ENCODE data around the gene MTCL1.

MTCL1 gene

DNA sequence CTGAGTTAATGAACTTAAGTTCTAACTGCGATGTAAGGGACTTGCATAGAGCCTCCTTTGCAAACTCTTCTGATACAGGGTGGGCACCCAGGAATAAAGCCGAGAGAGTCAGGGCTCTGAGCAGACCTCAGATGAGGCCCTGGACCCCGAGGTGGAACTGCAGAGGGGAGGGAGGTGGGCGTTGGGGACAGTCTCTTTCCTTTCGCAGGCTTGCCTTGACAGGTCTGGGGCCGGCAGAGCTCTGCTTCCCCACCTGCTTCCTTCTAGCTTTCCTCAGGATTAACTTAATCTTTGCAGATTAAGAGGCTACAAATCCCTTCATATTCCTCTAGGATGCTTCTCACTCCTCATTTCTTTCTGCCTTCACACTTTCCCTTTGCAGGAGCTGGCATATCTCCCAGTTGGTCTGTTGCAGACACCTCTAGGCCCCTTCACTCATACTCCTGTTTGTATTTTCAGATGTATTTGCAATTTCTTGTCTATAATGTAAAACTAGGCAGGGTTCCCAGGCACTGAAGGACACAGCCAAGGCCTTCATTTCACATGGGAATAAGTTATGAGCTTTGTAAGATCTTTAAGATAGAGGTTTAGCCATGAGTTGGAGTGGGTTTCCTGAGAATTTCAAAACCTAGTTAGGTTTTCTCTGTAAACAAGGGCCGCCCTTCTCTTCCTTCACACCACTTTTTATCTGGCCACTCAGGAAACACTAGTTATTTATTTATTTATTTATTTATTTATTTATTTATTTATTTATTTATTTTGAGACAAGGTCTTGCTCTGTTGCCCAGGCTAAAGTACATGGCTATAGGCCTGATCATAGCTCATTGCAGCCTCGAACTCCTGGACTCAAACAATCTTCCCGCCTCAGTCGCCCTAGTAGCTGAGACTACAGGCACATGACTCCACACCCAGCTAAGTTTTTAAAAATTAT is 70.9 kb downstream of the MTCL1 start:
- no peak for DNase-seq

DNA sequence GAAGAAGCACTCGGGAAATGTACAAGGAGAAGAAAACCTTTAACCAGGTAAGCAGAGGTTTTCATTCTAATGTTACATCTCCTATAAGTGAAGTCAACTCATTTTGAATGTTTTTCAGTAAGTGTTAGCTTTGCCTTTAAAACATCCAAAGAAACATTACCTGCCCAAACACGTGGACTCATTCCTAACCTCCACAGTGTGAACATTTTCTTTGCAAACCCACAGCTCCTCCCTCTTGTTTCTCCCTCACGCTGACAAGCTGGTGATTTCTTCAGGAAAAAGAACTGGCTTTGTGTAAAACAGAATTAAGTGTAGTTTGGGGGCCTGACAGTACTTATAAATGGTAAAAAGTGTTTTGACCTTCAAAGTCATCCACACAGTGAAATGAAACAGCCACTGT is 72.5 kb downstream of the MTCL1 start:
- no peak for DNase-seq

DNA sequence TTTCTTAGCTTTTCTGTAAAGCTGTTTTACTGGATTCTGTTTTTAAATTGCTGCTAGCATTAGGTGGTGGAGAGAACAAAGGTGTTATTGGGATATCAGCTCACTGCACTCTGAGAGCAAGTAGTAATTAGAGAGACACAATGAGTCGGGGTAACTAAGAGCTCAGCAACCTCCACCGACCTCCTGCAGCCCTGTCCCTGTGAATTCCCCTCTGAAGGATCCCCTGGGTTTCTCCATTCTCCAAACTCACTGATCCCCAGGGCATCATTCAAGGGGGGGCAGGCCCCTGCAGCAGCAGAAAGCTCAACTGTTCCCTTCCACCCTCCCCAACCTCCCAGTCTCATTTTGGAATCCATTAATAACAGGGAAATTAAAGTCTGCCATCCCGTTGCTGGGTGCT is 73.0 kb downstream of the MTCL1 start:
- DNase-seq: no peak

DNA sequence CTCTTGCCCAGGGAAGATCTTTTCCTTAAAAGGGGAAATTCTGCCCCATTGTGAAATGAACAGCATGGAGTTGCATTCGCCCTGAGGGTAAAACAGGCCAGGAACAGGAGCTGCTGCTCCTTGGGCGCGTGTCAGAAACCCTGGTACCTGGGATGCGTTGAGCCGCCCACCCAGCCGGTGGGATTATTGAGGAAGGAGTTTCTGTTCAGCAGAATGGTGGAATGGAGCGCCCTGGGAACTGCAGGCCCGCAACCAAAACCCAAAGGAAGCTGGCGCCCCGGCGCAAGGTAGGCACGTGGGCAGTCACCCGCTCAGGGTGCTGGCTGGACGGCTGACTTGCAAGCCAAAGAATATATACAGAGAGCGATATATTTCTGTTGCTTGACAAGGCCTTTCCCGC is 73.5 kb downstream of the MTCL1 start:
- DNase-seq: no peak

DNA sequence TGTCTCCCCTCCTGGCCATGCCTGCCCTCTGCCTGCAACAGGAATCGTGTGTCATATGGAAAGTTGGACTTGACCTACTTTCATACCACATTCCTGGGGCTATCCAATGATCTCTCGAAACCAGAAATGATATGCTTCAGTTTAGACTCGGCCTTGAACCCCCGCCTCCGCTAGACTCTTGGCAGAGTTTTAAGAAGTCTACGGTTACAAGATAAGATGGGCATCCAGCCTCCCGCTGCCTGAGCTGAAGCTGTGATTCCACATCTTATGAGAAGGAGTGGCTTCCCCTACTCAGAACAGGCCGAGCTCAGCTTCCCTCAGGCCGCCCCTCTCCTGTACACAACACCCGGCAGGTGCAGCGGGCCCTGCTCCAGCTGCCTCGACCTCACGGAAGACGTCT is 73.9 kb downstream of the MTCL1 start:
- DNase-seq: no peak

DNA sequence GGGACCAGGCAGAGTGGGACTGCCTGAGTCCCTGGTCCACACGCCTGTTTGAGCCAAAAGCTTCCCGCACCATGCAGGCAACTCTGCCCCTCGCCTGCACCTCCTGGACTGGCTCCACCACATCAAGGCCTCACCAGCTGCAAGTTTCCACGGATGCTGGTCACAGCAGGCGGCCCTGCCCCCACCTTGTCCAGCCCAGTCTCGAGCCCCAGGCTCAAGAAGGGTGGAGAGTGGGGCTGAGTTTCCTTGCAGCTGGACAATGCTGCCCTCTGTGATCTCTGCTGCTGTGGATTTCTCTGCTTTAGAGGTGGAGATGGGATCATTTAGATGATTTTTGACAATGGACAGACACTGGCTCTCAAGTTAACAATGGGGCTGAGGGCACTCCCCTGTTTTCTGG is 74.9 kb downstream of the MTCL1 start:
- DNase-seq: no peak

DNA sequence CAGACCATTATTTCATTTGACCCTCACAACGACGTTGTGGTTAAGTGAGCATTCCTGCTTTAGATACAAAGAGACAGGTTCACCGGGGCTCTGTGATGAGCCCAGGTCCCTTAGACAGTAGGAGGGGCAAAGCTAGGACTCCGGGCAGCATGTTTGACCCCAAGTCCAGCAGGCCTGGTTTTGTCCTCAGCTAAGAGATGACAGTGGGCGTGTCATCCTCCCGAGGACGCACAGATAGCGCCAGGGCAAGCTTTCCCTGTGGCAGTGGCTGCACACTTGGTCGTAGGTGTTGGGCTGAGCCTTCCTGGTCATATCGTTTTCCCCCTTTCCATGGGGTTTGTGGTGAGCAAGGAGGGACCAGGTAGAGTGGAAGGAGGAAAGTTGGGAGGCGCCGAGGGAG is 76.3 kb downstream of the MTCL1 start:
- DNase-seq: no peak

DNA sequence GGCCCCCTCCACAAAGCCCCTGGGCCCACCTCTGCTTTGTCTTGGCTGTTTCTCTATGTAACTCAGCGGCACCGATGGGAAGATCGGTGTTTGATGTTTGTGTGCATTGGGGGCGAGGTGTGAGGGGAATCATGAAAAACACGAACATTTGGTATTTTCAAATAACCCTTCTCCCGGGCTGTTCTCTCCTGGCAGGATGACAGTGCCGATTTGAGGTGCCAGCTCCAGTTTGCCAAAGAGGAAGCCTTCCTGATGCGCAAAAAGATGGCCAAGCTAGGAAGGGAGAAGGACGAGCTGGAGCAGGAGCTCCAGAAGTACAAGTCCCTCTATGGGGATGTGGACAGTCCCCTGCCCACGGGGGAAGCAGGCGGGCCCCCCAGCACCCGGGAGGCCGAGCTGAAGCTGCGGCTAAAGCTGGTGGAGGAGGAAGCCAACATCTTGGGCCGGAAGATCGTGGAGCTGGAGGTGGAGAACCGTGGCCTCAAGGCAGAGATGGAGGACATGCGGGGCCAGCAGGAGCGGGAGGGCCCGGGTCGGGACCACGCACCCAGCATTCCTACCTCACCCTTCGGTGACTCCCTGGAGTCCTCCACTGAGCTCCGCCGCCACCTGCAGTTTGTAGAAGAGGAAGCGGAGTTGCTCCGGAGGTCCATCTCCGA is 78.1 kb downstream of the MTCL1 start:
- DNase-seq: no peak

DNA sequence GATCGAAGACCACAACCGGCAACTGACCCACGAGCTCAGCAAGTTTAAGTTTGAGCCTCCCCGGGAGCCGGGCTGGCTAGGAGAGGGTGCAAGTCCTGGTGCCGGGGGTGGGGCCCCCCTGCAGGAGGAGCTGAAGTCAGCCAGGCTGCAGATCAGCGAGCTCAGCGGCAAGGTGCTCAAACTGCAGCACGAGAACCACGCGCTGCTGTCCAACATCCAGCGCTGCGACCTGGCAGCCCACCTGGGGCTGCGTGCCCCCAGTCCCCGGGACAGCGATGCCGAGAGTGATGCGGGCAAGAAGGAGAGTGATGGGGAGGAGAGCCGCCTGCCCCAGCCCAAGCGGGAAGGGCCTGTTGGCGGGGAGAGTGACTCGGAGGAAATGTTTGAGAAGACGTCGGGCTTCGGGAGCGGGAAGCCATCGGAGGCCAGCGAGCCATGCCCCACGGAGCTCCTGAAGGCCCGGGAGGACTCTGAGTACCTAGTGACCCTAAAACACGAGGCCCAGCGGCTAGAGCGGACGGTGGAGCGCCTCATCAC is 78.7 kb downstream of the MTCL1 start:
- no peak for DNase-seq

DNA sequence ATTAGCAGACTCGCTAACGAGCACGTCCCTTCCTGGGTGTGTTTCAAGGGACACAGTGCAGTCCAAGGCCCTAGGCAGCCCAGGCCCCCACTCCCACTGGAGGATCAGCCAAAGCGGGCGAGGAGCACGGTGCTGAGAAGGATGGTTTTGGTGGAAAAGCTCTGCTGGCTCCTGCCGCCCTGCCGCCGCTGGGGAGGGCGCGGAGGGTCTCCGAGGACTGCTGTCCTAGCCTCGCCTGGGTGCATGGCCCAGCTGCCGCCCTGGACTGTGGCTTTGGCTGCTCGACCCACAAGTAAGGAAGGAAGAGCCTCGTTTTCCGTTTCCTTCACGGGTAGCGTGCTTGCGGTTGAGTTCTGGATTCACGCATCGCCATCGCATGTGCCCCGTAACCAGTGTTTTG is 79.9 kb downstream of the MTCL1 start:
- no peak for DNase-seq

DNA sequence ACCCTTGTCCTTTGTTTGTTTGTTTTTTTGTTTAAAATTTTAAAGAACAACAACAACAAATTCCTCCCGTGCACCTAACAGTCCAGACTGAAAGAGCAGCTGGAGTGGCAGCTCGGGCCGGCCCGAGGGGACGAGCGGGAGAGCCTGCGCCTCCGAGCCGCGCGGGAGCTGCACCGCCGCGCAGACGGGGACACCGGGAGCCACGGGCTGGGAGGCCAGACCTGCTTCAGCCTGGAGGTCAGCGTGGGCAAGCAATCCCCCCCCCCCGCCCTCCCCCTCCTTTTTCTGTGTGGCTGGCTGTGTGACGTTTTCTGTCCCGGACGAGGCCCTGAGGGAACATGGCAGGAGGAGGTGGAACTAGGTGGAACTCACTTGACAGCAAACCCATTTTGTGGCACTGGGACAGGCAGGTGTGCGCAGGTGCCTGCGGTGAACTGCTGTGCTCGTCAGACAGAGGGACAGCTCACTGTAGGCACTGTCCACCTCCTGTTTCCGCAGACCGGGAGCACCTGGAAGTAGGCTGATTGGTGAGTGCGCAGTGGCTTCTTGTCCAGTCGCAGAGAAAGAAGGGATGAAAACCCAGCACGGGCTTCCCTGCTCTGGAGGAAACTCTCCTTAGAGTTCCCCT is 80.6 kb downstream of the MTCL1 start:
- no peak for DNase-seq

DNA sequence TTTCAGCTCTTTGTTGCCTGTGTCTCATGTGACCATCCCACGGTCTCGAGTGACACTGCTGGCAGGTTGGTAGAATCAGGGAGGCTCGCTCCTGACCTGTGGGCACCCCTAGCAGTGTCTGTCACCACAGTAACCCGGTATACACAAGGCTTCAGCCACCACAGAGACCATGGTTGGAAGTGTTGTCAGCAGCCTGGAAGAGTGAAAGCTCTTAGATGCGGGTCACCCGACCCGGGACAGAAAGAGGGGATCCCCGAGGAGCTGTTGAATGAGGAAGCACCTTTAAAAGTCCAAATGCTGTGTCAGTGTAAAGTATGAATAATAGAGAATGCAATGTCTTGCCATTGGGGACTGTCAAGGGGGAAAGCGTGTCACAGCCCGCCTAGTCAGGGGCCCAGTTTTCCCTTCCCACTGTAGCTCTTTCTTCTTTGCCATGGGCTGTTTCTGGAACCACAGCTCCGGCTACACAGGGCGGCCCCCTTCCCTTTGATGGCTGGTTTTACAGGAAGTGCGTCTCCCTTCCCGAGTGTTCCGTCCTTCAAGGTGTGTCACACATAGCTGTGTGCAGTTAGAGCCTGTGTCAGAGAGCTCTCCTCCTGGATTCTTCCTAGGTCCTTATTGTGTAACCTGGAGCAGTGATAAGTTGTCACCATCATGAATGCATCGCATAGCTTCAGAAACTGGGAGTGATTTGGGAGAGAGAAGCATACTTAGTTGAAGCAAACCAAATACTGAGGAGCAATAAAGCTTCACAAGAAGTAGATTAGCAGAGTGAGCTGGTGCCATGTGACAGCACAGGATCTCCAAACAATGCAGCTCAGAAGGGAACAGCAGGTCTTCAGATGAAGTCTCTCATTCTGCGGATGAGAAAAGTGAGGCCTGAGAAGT is 81.4 kb downstream of the MTCL1 start:
- no peak for DNase-seq

DNA sequence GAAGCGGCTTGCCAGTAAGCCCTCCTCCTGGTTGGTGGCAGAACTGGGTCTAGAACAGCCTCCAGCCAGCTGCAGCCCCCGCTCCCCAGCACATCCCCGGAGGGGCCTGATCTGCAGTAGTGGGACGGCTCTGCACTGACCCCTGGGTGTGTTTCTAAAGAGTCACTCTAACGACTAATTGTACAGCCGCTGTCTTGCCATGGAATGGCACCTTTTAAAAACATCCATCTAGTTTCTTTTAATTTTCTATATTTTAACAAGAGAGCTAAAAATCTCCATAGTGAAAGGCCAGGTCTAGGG is 82.0 kb downstream of the MTCL1 start:
- DNase-seq: no peak

DNA sequence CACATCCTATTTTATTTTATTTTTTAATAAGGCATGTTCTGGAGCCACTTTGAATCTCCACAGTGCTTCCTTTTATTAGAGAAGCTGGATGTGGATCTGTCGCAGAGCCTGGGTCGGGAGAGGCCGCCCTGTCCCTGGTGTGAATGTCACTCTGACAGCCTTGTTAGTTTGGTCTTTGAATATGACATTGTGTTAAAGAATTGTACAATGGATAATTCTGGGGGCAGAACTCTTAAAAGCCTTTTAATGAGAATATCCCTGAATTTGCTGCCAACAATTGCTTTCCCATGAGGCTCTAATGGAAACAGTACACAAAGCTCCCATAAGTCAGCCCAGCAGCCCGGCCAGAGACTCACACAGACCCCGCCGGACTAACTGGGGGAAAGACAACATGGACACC is 82.4 kb downstream of the MTCL1 start:
- no peak for DNase-seq

DNA sequence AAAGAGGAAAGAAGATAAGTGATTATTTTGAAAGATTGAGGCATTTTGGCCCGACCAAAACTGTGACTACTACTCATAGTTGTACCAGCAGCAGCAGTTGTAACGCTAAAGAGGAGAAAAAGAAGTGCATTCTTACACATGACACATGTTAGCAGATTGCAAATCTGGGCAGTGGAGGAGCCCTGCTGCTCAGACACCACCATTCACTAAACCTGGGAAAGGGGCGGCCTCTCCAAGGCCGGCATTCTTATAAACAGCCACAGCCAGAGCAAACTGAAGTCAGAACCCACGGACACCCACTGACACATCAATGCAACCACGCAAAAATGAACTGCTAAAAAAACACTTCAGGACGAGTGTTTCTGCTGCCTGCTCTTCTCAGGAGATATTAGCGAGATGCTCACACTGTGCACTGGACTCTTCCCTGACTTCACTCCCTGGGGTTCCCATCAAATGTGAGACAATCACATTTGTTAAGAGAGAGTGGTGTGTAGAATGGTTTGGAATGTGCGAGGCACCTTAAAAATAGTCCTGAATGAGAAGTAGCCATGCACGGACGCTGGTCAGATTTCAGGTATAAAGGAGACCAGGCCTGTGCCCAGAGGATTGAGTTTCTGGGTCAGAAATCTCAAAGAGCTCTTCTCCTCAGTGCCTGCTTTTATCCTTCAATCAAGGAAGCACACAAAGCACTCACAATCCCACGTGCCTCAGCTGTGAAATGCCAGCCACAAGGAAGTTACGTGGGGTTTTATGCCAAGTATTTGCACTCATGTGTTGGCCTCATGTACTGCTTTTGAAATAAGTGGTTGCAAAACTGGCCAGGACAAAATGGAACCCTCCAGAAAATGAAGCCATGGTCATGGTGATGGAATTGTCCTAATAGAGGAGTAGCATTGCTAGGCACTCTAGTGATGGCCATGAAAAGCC is 83.4 kb downstream of the MTCL1 start:
- DNase-seq: no peak

DNA sequence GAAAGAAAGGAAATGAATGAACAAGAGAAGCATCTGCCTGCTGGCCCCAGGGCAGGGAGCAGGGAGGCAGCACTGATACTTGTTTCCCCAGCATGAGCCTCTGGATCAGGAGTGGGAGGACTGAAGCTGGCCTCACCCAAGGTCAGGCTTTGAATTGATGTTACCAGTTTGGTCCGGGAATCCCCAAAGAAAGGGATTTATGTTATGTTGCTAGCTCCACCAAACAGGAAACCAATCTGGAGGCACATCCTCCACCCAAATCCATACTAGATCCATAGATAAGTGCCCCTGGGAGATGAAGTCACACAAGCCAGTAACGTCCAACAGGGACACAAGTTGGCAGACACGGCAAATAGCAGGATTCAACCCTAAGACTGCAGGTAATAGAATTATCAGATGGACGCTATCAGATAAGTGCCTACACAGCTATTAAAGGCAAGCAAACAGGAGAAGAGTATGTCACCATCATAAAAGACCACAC is 85.9 kb downstream of the MTCL1 start:
- DNase-seq: no peak

DNA sequence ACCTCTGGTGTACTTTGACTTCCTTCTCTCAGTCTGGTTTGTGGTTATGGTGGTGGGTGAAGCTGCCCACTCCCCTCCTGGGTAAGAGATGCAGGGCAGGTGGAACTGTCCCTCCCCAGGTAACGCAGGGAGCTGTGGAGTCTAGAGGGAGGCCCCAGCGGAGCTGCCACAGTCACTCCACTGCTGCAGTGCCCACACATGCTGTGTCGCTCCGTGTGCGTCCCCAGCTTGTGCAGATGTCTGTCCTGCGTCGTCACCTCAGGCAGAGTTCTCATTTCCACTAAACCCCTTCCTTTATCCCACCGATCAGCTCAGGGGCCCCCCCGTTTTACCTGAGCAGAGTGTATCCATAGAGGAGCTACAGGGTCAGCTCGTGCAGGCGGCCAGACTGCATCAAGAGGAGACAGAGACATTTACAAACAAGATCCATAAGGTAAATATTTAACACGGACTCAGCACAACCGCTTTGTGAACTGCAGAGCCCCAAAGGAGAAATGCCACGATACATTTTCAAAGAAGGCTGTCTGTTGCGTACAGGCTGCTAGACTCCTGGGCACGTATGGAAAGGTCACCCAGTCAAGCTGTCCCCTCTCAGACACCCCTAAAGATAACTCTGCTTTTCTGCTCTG is 87.4 kb downstream of the MTCL1 start:
- no peak for DNase-seq

DNA sequence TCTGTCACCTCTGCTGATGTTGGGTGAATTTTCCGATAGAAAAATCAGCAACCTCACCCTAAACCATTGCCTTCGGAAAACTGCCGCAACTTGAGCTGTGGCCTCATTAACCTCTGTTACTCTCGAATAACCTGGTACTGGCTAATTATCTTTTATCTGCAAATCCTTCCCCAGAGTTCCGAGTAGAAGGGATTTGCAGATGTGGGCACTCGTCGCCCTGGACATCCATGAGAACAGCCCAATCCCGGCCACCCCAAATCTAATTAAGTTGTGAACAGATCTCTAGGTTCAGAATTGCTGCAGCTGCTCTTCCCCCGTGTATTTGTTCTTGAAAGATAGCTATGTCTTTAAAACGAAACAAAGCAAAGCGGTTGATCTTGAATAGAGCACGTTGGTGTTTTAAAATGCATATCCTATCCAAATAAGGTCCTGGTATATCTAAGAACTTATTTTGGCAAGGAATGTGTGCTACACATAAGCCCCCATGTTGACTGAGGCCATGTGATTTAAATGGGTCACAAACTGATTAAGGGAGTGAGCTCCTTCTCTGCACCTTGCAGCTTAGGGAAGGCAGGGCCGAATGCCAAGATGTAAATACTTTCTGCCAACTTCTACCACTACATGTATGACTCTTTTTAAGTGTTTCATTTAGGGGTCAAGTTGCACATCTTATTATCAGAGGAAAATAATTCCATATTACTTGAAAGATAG is 88.2 kb downstream of the MTCL1 start:
- DNase-seq: no peak

DNA sequence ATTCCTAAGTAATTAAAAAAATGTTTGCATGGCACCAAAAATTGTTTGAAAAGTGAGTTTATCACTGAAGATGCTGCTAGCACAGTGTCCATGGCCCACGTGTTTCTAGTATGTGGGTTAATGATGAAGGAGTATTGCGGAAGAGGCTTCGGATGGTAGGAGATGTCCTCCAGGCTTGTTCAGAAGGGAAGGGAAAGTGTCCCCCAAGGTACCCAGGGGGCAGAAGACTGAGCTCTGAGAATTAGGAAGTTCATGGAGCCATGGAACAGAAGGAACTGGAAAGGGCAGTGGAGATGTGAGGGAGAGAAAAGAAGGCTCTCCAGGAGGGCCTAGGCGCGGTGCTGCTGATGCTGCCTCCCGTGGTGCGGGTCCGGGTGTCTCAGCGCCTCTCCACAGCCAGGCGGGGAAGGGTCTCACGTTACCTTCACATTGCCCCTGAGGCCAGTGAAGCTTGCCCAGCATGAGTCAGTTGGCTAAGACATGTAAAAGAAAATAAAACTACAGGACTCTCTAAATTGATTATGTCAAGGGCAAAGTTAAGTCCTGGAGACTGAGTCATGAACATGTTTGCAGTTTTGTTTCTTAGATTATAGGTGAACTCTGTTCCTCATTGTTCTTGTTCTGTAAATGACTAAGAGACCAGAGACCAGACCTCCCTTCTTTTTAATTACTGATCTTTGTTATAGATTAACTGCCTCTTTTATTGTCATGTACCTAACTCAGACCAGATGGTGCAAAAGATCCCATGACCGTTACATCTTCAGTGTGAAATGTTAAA is 89.0 kb downstream of the MTCL1 start:
- no peak for DNase-seq

DNA sequence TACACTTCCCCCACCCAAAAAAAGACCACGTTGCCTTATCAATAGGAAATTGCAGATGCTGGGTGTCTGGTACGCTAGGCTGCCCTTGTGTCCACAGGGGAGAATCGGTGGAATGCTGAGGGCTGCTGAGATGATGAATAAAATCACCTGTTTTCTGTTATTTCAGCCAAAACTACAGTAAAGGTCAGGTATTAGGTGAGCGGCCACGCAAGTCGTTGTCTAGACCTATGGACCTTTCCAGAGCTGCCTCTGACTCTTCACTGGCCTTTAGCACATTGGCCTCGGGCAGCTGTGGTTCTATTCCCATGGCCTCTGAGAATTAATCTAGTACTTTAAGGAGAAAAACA is 89.6 kb downstream of the MTCL1 start:
- no peak for DNase-seq

Data from NCI-H1436 (cell line).